ENCODE measurements around the gene CAMK2B.
"Not testable (repeated sequence)": the region's sequence is repeated elsewhere in the genome, so short reads cannot be mapped to it uniquely, and the experiment has no call there.

CAMK2B gene

DNA sequence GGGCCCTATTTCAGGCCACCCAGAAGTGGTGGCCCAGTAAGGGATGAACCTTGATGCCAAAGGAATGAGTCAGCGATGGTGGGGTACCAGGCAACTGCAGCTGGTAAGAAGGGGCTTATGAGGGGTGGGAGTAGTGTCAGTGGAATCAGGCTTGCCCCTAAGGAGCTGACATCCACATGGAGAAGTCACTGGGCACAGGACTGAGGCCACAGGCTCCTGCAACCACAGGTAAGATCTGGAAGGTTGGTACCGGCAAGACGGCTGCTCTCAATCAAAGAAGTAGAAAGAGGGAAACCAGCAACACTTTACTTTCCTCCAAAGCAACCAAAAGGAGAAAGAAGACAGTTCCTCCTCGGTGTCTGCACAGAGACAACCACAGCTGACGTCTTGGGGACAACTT lies 138.7 kb downstream of the CAMK2B start:
- no peak for DNase-seq

DNA sequence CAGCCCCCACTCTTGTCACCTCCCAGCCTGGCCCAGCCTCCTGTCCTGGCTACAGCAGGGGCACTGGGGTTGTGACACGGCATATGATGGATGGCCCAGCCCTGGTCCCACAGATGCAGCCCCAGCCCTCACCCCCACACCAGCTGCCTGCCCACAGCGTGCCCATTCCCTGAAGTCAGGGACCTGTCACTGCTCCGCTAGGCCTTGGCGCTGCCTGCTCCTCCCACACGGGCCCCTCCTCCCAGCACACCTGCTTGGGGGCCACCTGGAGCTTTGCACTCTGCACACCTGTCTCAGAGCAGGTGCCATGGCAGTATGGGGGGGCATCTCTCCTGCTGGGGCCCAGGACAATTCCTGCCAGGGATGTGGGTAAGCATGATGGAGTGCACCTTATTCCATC lies 139.7 kb downstream of the CAMK2B start:
- DNase-seq: no peak

DNA sequence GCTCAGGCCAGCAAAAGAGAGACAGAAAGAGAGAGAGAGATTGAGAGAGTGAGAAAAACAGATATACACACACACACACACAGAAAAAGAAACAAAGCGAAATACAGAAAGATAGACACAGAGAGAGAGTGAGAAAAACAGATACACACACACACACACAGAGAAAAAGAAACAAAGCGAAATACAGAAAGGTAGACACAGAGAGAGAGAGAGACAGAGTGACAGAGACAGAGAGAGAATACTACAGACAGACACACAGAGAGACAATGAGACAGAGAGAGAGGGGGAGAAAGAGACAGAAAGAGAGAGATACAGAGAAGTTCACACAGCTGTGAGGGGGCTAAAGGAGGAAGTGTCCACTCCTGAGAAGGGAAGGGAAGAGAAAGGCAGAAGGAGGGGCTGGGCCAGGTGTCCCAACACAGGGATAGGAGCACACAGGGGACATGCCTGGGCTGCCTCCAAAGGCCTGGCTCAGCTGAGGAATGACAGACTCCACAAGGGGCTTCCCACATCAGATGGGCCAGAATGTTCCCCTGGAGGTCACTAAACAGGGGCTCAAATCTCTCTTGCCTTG lies 140.4 kb downstream of the CAMK2B start:
- no peak for DNase-seq

DNA sequence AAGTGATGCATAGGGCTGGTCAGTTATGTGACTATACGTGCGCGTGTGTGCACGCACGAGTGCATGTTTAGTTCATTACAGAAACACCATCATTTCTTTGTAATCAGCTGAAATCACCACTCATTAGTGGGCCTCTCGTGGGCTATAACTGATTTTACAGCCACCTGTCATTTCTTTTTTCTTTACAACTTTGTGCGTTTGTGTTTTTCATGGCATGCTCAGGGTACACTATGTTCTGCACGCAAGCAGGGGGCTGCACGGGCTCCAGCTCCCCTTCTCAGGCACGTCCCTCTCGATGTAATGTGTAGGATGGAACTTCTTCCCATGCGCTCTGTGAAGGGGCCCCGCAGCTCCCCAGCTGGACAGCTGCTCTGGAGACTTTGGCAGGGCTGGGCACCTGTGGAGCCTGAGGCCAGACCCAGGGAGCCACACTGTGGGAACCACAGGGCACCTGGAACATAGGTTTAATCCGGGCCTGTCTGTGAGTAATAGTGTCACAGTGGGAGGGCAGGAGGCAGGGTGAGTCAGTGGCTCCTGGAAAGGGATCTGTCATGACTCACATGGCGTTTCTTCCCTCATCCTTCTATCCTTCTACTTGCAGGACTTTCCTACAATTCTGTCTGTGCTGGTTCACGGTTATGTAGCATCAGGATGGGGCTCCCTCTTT lies 141.1 kb downstream of the CAMK2B start:
- DNase-seq: no peak

DNA sequence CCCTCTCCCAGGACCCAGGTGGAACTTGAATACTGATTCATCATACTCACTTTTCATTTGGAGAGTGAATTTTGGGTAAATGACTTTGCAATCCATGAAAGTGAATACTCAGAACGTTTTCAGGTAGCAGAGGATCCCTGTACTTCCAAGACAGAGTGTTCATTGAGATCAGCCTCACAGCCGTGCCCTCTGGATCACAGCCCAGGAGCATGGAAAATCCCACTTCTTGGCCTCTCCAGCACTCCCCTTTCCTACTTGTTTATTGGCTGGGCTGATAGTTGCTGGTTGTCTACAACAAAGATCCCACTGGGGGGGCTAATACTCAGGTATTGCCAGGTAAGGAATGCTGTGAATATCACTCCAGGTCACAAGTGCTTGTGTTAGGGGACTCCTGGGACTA lies 142.0 kb downstream of the CAMK2B start:
- DNase-seq: no peak

DNA sequence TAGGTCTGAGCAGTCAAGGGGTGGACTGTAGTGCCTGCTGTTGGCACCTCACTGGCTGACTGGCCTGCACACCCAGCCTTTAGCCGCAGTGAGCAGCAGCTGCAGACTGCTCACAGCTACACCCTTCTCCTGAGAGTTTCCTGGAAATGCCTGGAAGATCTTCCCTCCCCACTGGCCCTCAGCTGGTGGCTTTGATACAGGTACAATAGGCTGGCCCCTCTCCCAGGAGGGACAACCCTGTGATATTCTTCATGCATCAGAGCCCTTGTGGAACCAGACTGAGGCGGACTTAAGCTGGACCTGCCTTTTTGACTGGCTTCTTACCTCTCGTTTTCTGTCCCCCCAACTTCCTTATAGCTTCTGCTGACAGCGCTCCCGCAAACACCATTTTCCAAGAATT lies 142.6 kb downstream of the CAMK2B start:
- DNase-seq: no peak

DNA sequence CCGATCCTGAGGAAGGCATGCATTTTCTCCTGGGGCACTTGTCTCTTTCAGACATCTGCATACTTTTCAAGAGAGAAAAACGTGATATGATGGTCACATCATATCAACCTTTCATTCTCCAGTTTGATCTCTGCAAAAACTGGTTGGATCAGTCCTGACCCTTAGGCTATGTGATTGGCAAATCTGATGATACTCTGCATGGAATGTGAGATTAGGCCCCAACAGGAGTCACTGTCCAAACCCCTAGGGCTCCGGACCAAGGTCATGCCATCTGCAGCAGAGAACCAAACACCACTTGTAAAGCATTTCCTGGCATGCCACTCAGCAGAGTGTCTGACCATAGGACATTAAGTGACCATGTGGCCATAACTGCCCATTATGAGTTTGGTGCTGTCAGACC lies 144.8 kb downstream of the CAMK2B start:
- DNase-seq: no peak

DNA sequence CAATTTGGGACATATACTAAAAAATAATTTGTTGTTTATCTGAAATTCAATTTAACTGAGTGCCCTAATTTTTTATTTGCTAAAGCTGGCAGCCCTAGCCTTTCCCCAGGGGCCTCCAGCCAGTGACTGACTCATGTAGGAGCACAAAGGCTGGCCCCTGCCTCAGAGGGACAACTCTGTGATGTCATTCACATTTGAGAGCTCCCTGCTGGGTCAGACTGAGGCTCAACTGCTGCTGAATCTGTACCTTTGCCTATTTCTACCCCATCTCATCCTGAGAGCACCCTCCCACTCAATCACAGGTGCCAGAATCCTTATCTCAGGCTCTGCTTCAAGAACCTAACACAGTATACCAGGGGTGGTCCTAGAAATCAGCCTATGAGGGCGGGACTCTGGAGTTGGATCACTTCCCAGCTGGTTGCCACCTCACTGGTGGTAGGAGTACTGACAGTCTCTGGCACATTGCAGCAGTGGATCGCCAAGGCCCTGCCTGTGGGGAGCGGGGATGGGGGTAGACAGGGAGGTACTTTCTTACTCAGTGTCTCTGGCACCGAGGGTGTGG lies 147.7 kb downstream of the CAMK2B start:
- no peak for DNase-seq

DNA sequence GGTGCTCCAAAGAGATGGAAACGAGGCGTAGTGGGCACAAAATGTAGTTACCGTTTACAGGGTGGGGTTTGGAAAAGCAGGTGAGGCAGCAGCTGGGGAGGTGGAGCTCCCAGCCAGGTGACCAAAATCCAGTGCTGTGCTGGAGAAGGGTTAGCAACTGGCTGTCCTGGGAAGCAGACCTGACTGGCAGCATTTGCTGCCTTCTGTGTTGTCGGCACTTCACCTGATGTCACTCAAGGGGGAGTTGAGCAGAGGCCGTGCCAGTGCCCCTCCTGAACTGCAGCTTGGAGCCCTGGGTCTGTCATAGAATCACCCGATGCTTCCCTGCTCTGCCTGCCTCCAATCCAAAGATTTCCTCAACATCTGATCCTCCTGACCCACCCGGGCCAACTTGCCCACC lies 148.9 kb downstream of the CAMK2B start:
- DNase-seq: no peak

DNA sequence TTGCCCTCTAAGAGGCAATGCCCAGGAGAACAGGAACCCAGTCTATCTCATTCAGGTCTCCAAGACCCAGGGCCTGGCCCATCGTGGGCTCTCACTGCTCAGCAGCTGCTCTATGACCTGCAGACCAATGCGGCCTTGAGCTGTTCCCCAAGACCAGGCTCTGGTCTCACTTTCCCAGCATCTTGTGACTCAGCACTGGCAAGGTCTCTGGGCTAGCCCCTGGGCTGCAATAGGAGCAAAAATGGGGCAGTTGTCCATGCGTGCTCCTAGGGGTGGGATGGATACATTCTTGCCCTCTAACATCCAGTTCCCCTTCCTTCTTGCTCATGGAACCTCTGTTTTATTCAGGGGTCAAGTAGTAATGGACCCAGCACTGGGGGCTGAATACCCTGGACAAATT lies 149.7 kb downstream of the CAMK2B start:
- no peak for DNase-seq

DNA sequence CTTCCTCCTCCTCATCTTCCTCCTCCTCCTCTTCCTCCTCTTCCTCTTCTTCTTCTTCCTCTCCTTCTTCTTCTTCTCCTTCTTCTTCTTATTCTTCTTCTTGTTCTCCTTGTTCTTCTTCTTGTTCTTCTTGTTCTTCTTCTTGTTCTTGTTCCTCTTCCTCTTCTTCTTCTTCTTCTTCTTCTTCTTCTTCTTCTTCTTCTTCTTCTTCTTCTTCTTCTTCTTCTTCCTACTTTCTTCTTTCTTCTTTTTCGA lies 150.8 kb downstream of the CAMK2B start:
- not testable (repeated sequence) for DNase-seq

DNA sequence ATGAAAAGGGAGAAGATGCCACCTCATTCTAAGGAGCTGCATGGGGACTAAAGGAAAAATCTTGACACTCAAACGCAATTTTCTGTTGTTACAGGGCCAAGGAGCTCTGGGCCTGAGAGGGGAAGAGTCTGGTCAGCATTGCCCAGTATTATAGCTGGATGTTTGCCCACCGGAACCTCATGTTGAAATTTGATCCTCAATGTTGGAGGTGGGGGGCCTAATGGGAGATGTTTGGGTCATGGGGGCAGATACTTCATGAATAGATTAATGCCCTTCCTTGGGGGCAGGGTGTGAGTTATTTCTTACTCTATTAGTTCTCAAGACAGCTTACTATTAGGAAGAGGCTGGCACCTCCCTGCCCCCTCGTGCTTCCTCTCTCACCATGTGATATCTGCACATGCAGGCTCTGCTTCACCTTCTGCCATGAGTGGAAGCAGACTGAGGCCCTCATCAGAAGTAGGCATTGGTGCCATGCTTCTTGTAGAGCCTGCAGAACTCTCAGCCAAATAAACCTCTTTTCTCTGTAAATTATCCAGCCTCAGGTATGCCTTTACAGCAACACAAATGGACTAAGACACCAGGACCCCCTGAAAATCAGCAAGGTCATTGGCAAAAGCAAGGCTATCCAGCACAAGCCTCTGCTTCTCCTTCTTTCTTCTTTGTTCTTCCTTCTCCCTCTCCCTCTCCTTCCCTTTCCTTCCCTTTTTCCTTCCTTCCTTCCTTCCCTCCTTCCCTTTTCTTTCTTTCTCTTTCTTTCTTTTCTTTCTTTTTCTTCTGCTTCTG lies 151.3 kb downstream of the CAMK2B start:
- no peak for DNase-seq

DNA sequence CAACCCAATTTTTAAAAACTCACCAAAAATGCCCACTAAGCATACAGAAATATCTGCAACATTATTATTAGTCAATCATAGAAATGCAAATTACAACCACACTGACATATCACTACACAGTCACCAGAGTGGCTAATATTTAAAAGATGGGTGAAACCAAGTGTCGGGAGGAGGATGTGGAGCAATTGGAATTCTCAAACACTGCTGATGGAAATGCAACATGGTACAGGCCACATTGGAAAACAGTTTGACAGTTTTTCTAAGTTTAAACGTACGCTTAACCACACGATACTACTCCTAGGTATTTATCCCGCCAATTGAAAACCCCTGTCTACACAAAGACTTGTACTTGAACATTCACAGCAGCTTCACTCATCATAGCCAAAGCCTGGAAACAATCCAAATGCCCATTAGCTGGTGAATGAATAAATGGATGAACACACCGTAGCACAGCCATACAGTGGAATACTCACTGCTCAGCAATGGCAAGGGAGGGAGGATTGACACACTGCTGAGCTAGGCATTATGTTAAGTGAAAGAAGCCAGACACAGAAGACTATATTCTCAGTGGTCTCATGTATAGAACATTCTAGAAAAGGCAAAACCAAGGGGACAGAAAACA lies 152.5 kb downstream of the CAMK2B start:
- no peak for DNase-seq

DNA sequence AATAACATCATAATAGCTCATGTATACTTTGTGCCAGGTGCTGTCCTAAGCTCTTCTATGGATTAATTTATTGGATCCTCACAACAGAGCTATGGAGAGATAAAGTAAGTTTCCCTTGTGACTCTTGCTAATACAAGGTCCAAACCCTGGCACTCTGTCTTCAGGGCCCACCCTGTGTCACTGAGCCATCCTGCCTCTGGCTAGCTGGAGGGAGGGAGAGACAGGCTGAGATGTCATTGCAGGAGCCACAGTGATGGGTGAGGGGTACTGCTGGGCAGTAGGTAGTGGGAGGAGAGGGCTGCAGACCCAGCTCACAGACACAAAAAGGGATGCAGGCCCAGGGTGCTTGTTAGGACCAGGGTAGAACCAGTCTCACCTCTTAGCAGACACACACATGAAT lies 153.0 kb downstream of the CAMK2B start:
- DNase-seq: no peak

DNA sequence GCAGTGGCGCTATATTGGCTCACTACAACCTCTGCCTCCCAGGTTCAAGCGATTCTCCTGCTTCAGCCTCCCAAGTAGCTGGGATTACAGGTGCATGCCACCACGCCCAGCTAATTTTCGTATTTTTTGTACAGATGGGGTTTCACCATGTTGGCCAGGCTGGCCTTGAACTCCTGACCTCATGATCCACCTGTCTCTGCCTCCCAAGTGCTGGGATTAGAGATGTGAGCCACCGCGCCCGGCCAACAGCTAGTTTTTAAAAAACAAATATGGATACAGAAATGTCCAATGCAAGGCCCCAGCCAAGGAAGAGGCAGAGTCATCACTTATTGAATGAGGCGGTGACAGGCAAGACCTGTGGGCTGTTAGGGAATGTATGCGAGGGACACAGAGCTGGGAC lies 153.5 kb downstream of the CAMK2B start:
- not testable (repeated sequence) for DNase-seq

DNA sequence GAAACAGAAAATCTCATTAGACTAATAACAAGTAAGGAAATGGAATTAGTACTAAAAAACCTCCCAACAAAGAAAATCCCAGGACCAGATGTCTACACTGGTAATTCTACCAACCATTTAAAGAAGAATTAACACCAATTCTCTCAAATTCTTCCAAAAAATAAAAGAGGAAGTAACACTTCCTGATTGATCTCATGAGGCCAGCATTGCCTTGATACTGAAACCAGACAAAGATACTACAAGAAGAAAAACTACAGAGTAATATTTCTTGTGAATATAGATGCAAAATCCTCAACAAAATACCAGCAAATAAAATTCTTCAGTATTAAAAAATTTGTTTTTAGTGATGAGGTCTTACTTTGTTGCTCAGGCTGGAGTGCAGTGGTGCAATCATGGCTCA lies 157.5 kb downstream of the CAMK2B start:
- DNase-seq: no peak

Measured in activated T-cell treated with anti-CD3 and anti-CD28 coated beads, Interleukin-2, amount 50 U/mL, for 1 hour (primary cell).